Anterior cingulate cortex (tissue), 58 donors: ENCODE results near the gene CORO6.

Experiments used
- DNase-seq, 58 donors: peaks; one replicate each; lab custom pipeline; 2025; lab: John Stamatoyannopoulos, UW

Gene CORO6

DNA sequence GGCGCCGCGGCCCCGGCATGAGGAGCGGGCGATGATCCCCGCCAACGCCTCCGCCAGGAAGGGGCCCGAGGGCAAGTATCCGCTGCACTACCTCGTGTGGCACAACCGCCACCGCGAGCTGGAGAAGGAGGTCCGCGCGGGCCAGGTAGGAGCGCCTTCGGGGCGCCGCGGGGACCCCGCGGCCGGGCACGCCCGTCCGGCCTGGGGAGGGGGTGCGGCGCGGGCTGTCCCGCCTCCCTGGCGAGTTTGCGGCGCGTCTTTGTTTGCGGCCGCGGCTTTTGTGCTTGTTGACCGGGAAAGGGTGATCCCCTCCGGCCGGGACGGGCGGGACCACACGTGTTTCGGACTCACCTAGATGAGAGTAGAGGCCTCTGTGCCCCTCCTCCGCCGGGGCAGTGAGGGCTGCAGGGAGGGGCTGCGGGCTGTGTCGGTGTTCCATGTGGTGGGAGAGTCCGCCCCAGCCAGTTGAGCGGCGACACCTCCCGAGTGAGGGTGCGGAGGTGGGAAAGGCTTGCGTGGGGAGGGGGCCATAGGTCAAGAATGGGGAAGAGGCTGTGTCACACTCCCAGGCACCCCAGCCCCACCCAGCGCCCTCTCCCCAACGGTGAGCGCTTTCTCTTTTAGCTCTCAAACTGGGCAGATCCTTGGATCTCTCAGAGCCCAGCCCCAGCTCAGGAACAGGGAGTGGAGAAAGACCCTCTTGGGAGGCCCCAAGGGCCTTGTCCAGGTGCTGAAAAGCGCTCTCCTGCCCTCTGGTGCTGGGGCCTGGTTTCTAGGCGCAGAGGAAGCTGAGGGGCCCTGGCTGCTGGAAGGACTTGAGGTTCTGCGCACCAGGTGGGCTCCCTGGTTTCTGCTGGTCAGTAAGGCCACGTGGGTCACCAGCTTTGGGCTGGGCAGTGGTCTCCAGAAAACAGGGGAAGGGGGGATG lies 28.9 kb downstream of the CORO6 start:
- DNase-seq: no peak

DNA sequence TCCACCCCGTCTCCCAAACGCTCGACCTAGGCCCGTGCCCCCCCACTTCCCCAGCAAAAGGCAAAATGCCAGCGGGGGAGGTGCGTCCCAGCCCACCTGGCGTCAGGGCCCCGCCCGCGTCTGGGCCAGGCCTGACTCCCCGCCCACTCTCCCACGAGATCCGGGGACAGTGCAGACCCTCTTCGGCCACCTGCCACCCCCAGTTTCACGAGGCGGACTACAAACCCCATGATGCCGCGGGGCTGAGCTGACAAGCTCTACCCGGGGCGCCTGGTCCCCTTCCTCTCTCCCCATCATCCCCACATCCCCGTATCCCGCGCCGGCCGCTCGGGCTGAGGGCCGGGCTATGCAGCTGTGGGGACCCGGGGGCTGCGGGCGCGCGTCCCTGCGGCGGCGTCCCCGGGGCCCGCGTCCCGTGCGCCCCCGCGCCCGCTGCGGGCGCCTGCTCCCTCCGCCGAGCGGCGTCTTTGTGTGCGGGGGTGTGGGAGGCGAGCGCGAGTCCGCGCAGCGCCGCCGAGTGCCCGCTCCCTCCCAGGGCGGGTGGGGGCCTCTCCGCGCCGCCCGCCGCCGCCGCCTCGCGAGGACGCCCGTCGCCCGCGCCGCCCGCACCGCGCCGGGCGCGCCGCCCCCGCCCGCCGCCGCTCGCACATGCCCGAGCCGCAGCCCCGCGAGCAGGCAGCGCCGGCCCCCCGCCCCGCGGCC lies 29.7 kb downstream of the CORO6 start, which contains the start of gene ANKRD13B:
Gene ANKRD13B, plus strand, starts transcription at position 283 of the 702 bp plus-strand sequence. CDS start 490 bp downstream, outside the sequence.
- peak in 50 of 58 donors; percentile 35 to 80 (median 66) for DNase-seq

DNA sequence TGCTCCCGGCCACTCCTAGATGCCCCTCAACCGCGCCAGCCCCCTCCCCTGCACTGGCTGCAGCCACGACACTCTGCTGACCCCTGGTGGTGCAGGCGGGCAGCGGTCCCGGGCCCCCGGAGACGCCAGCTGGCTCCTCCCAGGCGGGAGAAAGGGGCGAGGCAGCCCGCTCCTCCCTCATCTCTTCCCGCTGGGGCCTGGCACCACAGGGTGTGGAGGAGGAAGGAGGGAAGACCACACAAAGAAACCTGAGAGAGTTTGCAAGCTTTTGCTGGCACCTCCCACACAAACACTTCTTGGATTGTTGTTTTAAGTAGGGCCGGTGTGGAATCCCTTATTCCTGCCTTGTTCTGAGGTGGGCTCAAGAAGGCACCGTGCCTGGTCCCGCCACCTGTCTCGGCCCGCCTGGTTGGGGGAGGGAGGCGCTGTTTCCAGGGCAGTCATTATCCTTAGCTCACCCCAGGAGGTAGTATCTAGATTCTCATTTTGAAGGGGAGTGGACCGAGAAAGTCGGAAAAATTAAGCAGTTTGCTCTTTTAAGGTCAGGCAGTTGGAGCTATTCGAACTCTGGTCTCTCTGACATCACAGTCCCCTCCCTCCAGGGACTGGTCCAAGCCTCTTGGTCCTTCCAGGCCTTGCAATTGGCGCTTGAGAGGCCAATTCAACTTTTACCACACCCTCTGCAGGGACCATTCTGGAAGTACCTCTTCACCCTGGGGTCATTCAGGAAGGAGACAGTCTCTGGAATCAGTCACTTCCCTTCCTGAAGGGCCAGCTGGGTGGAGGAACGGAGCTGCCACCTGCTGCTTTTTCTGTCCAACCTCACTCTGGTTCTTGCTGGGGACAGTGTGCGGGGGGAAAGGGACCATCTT lies 30.7 kb downstream of the CORO6 start:
- DNase-seq: peak in 55 of 58 donors; percentile 49 to 94 (median 84)

DNA sequence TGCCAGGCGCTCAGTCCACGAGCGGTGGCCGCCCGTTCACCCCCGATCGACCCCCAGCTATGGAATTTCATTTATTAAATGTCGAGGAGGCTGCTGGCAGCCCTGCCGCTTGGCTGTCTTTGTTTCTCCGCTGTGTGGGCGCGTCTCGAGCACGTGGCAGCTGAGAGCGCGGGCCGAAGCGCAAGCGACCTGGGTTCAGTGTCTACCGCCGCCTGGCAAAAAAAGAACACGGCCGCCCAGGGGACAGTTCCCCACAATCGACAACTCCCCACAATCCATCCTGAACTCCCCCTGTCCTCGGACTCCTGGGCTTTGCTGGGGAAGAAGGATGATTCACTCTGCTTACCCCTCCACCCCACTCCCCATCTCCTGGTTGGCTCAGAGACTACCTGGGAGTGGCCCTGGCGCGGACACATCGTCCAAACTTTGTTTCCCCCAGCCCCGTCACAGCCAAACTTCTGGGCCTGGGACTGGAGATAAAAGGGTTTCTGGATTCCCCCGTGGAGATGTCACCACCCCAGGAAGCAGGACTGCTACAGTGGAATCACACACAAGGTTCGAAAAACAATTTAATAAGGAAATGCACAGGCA lies 31.5 kb downstream of the CORO6 start:
- DNase-seq: peak in 22 of 58 donors; percentile 39 to 76 (median 55)

GRCh38 chr17:29590411-29591145 lies 32.1 kb downstream of the CORO6 start:
- DNase-seq: peak in 29 of 58 donors; percentile 25 to 76 (median 54)

DNA sequence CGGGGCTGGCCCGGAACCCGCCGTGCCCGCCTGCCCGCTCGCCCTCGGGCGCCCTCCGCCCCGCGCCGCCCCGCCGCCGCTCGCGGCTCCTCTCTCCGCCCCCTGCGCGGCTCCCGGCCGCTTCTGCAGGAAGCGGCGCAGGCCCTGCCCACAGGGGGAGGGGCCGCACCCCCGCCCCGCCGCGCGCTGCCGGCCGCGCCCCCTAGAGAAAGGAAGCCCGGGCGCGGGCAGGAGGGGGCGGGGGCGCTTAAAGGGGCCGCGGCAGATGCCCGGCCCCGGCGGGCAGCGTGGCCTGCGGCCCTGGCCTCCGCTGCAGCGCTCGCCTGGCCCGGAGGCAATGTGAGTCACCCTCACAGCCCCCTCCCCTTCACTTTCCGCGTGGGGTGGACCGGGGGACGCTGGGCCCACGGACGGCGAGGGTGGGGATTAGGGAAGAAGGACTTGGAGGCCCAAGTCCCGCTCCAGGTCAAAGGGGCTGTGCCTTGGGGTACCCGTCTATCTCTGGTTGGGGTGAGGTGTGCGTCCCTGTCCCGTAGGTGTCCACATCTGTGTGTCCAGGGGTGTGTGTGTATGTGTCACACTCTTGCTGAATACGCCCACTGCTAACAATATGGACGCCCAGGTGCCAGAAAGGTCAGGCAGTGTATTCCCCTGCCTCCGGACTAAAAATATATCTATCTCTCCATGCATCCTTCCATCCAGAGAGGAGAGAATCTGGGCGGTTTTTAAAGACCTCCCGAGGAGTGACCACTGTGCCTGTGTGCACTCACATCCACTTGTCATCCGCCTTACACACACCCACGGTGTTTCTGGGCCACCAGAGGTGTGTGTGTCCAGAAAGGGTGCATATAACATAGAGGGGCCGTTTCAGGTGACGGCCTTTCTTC lies 32.9 kb downstream of the CORO6 start, which contains the start of gene GIT1:
Gene GIT1, minus strand, starts transcription at position 125 of the 887 bp plus-strand sequence. CDS start 270 bp downstream, outside the sequence.
- peak in 50 of 58 donors; percentile 43 to 90 (median 76) for DNase-seq

DNA sequence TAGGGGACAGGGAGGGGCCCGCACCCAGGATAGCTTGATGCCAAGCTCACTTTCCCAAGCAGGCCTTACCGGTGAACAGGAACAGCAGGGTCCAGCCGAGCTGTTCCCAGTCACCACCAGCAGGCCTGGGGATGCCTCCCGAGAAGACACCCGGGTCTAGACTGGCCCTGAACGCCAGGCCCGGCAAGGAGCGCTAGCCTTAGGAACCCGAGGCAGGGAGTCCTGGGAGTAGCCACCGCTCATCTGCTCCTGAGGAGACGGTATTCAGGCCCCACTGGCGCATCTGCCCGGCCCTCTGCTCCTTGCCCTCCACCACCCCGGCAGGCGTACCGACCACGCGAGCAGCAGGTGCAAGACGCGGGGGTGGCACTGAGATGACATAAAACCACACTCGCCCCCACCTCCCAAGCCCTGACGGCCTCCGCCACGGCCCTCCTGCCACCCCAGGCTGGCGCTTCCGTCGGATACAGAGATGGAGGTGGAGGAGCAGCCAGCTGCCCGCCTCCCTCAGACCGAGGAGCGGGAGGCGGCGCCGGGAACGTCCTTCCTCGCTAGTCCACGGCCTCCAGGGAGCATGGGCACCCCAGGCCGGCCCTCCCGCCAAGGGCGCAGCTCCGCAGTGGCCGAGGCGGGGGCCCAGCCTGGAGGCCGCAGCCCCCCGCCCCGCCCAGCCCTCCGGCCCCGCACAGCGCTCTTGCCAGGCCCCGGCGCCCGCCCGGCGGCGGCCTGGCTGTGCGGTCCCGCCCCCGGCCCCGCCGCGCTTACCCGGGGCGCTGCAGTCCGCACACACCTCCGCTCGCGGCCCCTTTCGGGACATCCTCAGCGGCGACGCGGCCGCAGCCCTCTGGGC lies 33.9 kb downstream of the CORO6 start:
- peak in 20 of 58 donors; percentile 26 to 72 (median 45) for DNase-seq

DNA sequence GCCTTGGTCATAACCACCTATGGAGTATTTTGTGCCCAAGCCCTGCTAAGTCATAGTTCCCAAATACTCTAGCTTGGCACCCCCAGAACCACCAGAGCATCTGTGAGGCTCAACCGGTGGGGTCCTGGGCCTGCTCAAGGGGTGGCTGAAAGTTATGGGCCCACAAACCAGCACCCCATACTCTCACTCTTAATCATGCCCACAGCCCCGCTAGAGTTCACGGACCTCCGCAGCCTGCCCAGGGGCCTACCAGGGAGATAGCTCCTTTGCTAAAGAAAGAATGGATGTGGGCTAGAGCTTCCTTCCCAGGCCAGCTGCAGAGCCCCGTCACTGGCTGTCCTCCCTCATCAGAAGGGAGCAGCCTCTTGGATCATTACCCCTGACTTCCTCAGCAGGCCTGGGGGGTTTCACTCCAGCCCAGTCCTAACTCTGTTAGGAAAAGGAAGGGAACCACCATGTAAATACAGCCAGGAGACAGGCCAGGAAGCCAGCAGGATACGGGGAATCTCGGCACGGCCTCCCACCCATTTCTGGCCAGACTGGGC lies 34.6 kb downstream of the CORO6 start:
- DNase-seq: peak in 1 of 58 donors; percentile 54

DNA sequence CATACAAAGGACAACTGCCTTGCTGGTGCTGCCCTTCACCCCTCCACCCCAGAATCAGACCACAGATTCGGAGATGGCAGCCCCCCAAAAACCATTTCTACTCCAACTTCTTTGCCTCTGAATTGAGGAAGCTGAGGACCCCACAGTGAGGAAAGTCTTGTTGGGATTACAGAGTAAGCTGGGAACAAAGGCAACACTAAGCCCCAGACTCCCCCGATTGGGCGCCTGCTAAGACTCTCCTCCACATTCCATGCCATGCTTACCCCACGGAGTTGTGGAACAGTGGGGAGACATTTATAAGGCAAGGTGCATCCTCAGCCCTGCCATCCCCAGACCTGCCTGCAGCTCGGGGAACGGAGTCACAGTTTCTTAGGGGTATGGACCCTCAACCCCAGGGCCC lies 35.1 kb downstream of the CORO6 start:
- DNase-seq: no peak

GRCh38 chr17:29586676-29587469 lies 35.8 kb downstream of the CORO6 start:
- DNase-seq: peak in 1 of 58 donors; percentile 30

DNA sequence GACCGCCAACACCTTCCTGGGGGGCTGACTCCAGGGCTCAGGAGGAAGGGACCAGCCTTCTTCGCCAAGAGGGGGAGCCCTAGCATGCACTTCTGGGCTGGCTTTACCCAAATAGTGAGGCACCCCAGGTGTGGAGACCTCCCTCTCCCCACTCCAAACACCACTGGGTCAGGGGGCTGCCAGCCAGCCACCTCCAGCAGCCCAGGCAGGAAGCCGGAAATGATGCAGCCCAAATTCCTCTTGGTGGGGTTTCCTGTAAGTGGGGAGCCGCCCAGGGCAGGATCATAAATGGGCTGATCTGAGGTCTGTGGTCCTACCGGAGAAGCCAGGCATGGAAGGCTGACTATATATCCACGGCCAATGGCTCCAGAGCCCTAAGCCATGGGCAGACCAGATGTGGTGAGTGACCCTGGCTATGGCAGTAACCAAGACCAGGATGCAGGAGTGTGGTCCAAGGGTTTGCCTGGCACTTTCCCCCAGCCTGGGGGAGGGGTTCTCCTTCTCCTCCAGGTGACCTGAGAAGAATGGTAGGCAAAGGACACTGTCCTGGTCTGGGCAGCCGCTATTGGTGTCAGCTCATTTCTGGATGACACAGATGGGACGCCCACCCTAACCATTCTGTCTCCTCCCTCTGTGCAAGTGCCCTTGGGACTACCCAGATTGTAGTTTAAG lies 37.5 kb downstream of the CORO6 start:
- peak in 2 of 58 donors; percentile 22 to 23 for DNase-seq

- peak in 45 of 58 donors; percentile 36 to 86 (median 65) for DNase-seq
Measured at GRCh38 chr17:29584452-29585079, 38.1 kb downstream of the CORO6 start.

DNA sequence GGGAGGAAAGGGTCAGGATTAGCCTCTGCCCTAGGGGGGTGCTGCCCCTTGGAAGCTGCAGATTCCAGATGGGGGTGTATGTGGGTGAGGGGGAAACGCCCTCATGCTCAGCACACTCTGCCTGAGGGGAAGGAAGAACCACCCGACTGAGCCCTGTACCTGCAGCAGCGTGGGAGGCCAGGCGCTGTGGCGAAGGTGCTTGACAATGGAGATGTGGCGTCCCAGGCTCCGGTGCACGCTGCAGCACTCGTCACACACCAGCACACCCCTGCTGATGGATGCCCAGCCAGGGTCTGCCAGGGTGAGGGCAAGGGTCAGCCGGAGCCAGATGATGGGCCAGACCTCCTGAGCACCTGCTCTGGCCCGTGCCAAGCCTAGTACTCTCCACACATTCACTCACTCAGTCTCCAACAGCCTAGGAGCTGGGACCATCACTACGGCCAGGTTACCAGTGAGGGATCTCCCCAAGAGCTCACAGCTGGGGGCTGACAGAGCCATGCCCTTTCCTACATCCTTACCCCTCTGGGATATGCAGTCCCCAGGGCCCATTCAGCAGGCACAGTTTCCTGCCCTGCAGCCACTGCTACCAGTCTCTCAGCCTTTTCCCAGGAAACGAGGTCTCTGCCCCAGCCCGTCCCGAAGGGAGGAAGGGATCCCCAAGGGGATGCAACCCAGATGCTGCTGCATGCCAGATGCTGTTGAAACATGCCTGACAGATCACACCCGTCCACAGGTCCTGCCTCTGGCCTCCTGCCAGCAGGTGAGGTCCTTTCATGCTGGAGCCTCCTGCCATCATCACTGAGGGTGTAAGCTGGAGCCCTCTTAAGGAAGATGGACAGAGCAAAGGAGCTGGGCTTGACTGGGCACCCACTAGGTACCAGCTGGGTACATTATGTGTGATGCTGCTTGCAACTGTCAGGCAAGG lies 39.1 kb downstream of the CORO6 start:
- no peak for DNase-seq

GRCh38 chr17:29582772-29583171 lies 39.9 kb downstream of the CORO6 start:
- peak in 52 of 58 donors; percentile 41 to 88 (median 73) for DNase-seq
